ENCODE data around the gene EPB41L2. TPM values are rescaled to one million over a fixed set of nuclear protein-coding genes. Genes with fewer than 3 reads are reported as not detected.

EPB41L2 gene
- total RNA-seq (10 to 100 TPM; 13.8 to 63.0 (median 23.6) TPM), polyA plus RNA-seq (10 to 100 TPM; 13.0 to 14.0 TPM)

GRCh38 chr6:131063028-131063763, at the start of gene EPB41L2:
TSS of gene EPB41L2 (minus strand) at chr6:131063245. CDS start at chr6:130956485, 106,760 bp downstream.
- H3K36me3 ChIP-seq = no peaks in the 10 kb centered on the region
- H3K9me3 ChIP-seq = no peaks in the 10 kb centered on the region
- WGBS, 2 donors = 0 to 1% methylated on average over 59 to 61 of the region's 61 CpGs
- H3K4me3 ChIP-seq = peak within 1 kb of the TSS; percentile 80 to 99 (median 90)
- TF ChIP-seq CTCF (IDR thresholded peaks at IDR 0.05) = peak; percentile 8 to 33 (median 16)
- DNase-seq (peak; percentile 87 to 96 (median 90)), FAIRE-seq (no peak), ATAC-seq (peak; percentile 97 to 99 (median 98))
- no peaks in the 10 kb centered on the region for H3K27me3 ChIP-seq
- peak within 1 kb of the TSS; percentile 63 to 92 (median 75) for H3K27ac ChIP-seq
- H3K4me1 ChIP-seq = no peaks in the 10 kb centered on the region
- intact Hi-C loops (cut with DNase I) = no loop called here

GRCh38 chr6:131112249-131112648, 49.2 kb upstream of the EPB41L2 start:
- Histone ChIP-seq H3K9me3 (no peaks in the 10 kb centered on the region), H3K4me1 (no peaks in the 10 kb centered on the region), H3K36me3 (no peaks in the 10 kb centered on the region), H3K4me3 (no peak overlapping the region), H3K27me3 (no peaks in the 10 kb centered on the region), H3K27ac (no peak overlapping the region)
- ATAC-seq (no peak), FAIRE-seq (no peak), DNase-seq (no peak)
- TF ChIP-seq CTCF (IDR thresholded peaks at IDR 0.05) = no peak
- intact Hi-C loops (cut with DNase I) = loop anchor here in 2 of 3 donors (5.0 to 10.0 kb wide), 2 partner anchors 225 to 237 kb away; no protein-coding TSS in a partner anchor
- WGBS, 2 donors = 38 to 48% methylated on average over 1 of the region's 1 CpG

- intact Hi-C loops (cut with DNase I) = no loop called here
- FAIRE-seq (no peak), DNase-seq (no peak), ATAC-seq (peak in 3 of 4 donors; percentile 51 to 72 (median 54))
- Histone ChIP-seq H3K27me3 (no peaks in the 10 kb centered on the region), H3K4me3 (no peak overlapping the region), H3K4me1 (no peaks in the 10 kb centered on the region), H3K9me3 (no peaks in the 10 kb centered on the region), H3K36me3 (no peaks in the 10 kb centered on the region), H3K27ac (no peak overlapping the region)
- no peak for TF ChIP-seq CTCF (IDR thresholded peaks at IDR 0.05)
- WGBS, 2 donors = 50 to 53% methylated on average over 1 of the region's 1 CpG
These were observed 44.1 kb upstream of the EPB41L2 start for GRCh38 chr6:131107151-131107550.

- 93 to 97% methylated on average over 1 of the region's 1 CpG for WGBS, 2 donors
- DNase-seq (no peak), FAIRE-seq (no peak), ATAC-seq (no peak)
- no peak overlapping the region for H3K4me3 ChIP-seq
- no peaks in the 10 kb centered on the region for H3K4me1 ChIP-seq
- no peak overlapping the region for H3K27ac ChIP-seq
- H3K9me3 ChIP-seq = no peaks in the 10 kb centered on the region
- intact Hi-C loops (cut with DNase I) = no loop called here
- no peak for TF ChIP-seq CTCF (IDR thresholded peaks at IDR 0.05)
- no peaks in the 10 kb centered on the region for H3K27me3 ChIP-seq
- H3K36me3 ChIP-seq = no peaks in the 10 kb centered on the region
These were observed 40.9 kb upstream of the EPB41L2 start for GRCh38 chr6:131103901-131104300.

GRCh38 chr6:131103296-131103695, 40.3 kb upstream of the EPB41L2 start:
- Histone ChIP-seq H3K27me3 (no peaks in the 10 kb centered on the region), H3K27ac (no peak overlapping the region), H3K4me3 (no peak overlapping the region), H3K4me1 (no peaks in the 10 kb centered on the region), H3K36me3 (no peaks in the 10 kb centered on the region), H3K9me3 (no peaks in the 10 kb centered on the region)
- no peak for DNase-seq
- 74 to 83% methylated on average over 4 of the region's 4 CpGs for WGBS, 2 donors
- TF ChIP-seq CTCF (IDR thresholded peaks at IDR 0.05) = no peak
- intact Hi-C loops (cut with DNase I) = no loop called here
- FAIRE-seq = no peak
- ATAC-seq = no peak

Measured in pancreas (tissue), 10 donors.